HG03175 (cell line): ENCODE results near the gene OR52W1.

ENCODE experiments used
- ATAC-seq: cut with Tn5 transposase; IDR thresholded peaks from one replicate; pipeline ENCODE4 v1.9.1; 2021; ENCODE audit warnings: mild to moderate bottlenecking, moderate library complexity; ENCODE audit not compliant: unreplicated experiment

Gene OR52W1

GRCh38 chr11:6199174-6199810 lies at the start of gene OR52W1:
Gene OR52W1 (plus strand): TSS chr11:6199224. CDS start chr11:6199224, 0 bp downstream.
- ATAC-seq: no peak

- ATAC-seq: no peak
Measured at GRCh38 chr11:6151117-6151516, 47.9 kb upstream of the OR52W1 start.

GRCh38 chr11:6152126-6152525 lies 46.9 kb upstream of the OR52W1 start:
- ATAC-seq: no peak

GRCh38 chr11:6156628-6157359 lies 42.2 kb upstream of the OR52W1 start:
- ATAC-seq: no peak

- no peak for ATAC-seq
Measured at GRCh38 chr11:6170226-6170625, 28.8 kb upstream of the OR52W1 start, which contains the start of gene OR52B2. Gene OR52B2 (minus strand): TSS chr11:6170326. CDS start chr11:6170326, 0 bp downstream.

- no peak for ATAC-seq
Measured at GRCh38 chr11:6175440-6175839, 23.6 kb upstream of the OR52W1 start.

GRCh38 chr11:6191742-6192141 lies 7.3 kb upstream of the OR52W1 start:
- ATAC-seq: no peak

GRCh38 chr11:6194065-6194581 lies 4.9 kb upstream of the OR52W1 start:
- ATAC-seq: no peak

GRCh38 chr11:6196396-6196795 lies 2.6 kb upstream of the OR52W1 start:
- no peak for ATAC-seq

GRCh38 chr11:6197466-6198200 lies 1.4 kb upstream of the OR52W1 start:
- ATAC-seq: no peak

- no peak for ATAC-seq
Measured at GRCh38 chr11:6200975-6201374, 2.0 kb downstream of the OR52W1 start.

GRCh38 chr11:6201481-6201880 lies 2.5 kb downstream of the OR52W1 start:
- no peak for ATAC-seq

- ATAC-seq: no peak
Measured at GRCh38 chr11:6202041-6202440, 3.0 kb downstream of the OR52W1 start.

GRCh38 chr11:6203327-6203726 lies 4.3 kb downstream of the OR52W1 start:
- ATAC-seq: peak; percentile 75

GRCh38 chr11:6204706-6205105 lies 5.7 kb downstream of the OR52W1 start:
- ATAC-seq: no peak

GRCh38 chr11:6205366-6205765 lies 6.3 kb downstream of the OR52W1 start, which contains the start of gene C11orf42:
Gene C11orf42 (plus strand): TSS chr11:6205557. CDS start chr11:6205616, 59 bp downstream.
- ATAC-seq: no peak

GRCh38 chr11:6206456-6207180 lies 7.6 kb downstream of the OR52W1 start:
- ATAC-seq: no peak

GRCh38 chr11:6209801-6210200 lies 10.8 kb downstream of the OR52W1 start:
- no peak for ATAC-seq

- no peak for ATAC-seq
Measured at GRCh38 chr11:6210274-6210955, 11.4 kb downstream of the OR52W1 start.

- ATAC-seq: no peak
Measured at GRCh38 chr11:6214530-6214929, 15.5 kb downstream of the OR52W1 start.
